ENCODE measurements around the gene CORO2B.

DNA sequence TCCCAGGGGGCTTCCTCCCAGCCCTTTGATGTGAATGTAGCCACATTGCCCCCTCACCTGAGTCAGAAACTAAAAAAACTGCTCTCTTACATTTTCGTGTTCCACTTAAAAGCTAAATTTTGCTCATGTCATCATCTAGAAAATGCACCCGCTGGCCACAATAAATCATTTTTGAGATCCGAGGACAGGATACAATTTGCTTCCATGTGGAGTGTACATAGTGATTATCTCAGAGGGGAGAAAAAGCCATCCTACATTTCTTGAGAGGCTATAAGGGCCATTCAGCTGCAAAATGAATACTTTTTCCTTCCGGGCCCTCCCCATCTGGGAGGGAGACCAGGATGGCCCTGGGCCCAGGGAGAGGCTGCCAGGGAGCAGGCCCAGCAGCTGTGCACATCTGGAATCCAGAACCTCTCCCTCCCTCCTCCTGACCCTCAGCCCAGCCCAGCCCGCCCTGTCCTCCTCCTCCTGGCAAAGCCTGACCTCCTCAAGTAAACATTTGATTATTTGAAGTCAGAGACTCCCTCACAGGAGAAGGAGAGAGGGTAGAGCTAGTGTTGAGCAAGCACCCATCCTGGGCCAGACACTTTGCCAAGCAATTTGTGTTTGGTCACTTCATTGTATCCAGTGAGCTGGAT lies 59.1 kb downstream of the CORO2B start:
- no peak for TF ChIP-seq ZNF274 (IDR thresholded peaks at IDR 0.05; ENCODE audit: low read depth, low read length)
- TF ChIP-seq YY1 (IDR thresholded peaks at IDR 0.05; ENCODE audit: insufficient read depth, insufficient read length): no peak

All from NT2/D1 (cell line).